K562 (cell line): Measurements from ENCODE around the gene DZIP1. TPM values are rescaled to one million over a fixed set of nuclear protein-coding genes. Genes with fewer than 3 reads are reported as not detected.

ENCODE experiments used
- ATAC-seq: fragments of 200-7000 bp; cut with Tn5 transposase; 3 replicates; pipeline ENCODE4 v1.9.1; 2020; ENCODE audit warnings: moderate library complexity
- BruUV-seq: library from RNA; stranded (reverse); fragments of 400-500 nt; replicated peaks from 2 replicates; lab custom pipeline; 2021; lab: Mats Ljungman, UMichigan
- CTCF ChIA-PET: fragments of 300-600 bp; formaldehyde crosslinking; extraction: SDS; loops from one replicate; lab custom pipeline; 2021; ENCODE audit warnings: low intra/inter-chr PET ratio; lab: Yijun Ruan, JAX
- POLR2A ChIA-PET: fragments of 300-600, 350-650 bp; sonication (Branson Sonifier 250); formaldehyde crosslinking; extraction: SDS; loops from one replicate; lab custom pipeline; 2021; ENCODE audit warnings: antibody characterized with exemption, inconsistent platforms; lab: Yijun Ruan, JAX
- DNase-seq, 4 experiments: peaks; one replicate each; pipeline versions ENCODE4 v3.0.0 to v3.0.0-alpha.2; 2011 to 2018; ENCODE audit warnings: low spot score in 3 of 4, mixed read lengths in 3 of 4; ENCODE audit errors: extremely low read depth in 1 of 4
- FAIRE-seq: peaks from 2 replicates; lab custom pipeline; 2011; peaks lifted over from hg19 to GRCh38; lab: Jason Lieb, UNC
- H2AFZ ChIP-seq: 2 replicates; pipeline ENCODE4 v1.6.0; 2011; ENCODE audit warnings: low read depth, low read length, control low read depth, inconsistent platforms
- H3K27ac ChIP-seq: fragments of 200-600 bp; 3 replicates; pipeline ENCODE4 v1.8.0; 2011; ENCODE audit warnings: low read depth, mild to moderate bottlenecking, control low read depth, inconsistent platforms, low read length, moderate library complexity, mixed read lengths; ENCODE audit errors: extremely low read depth
- H3K27me3 ChIP-seq, 2 experiments: fragments of 300-600 bp in 1 of 2; 2 replicates in 1 of 2; 3 replicates in 1 of 2; pipeline versions ENCODE4 v1.6.0 to v1.8.0; 2011; ENCODE audit warnings: inconsistent platforms in 2 of 2, low read length in 2 of 2, mild to moderate bottlenecking in 1 of 2, mixed read lengths in 1 of 2, moderate library complexity in 1 of 2; ENCODE audit not compliant: control insufficient read depth in 2 of 2, insufficient read depth in 2 of 2
- H3K36me3 ChIP-seq: fragments of 300-600 bp; 3 replicates; pipeline ENCODE4 v1.8.0; 2011; ENCODE audit warnings: mild to moderate bottlenecking, low read length, inconsistent platforms; ENCODE audit not compliant: control insufficient read depth, insufficient read depth
- H3K4me1 ChIP-seq, 2 experiments: fragments of 200-600 bp in 1 of 2; replicated peaks in 1 of 2; 2 replicates in 1 of 2; 3 replicates in 1 of 2; pipeline versions ENCODE4 v1.5.1 to v1.8.0; 2011; ENCODE audit warnings: inconsistent platforms in 2 of 2, low read length in 2 of 2, mild to moderate bottlenecking in 1 of 2, mixed read lengths in 1 of 2, moderate library complexity in 1 of 2; ENCODE audit not compliant: control insufficient read depth in 2 of 2, insufficient read depth in 2 of 2
- H3K4me2 ChIP-seq: 2 replicates; pipeline ENCODE4 v1.6.1; 2011; ENCODE audit warnings: low read length, control low read depth, inconsistent platforms, mixed read lengths; ENCODE audit not compliant: insufficient read depth
- H3K4me3 ChIP-seq: fragments of 200-600 bp; sonication (generic), shearing (Covaris generic); 2 replicates; pipeline ENCODE4 v1.5.1; 2016; ENCODE audit warnings: control low read depth, inconsistent platforms
- H3K79me2 ChIP-seq: fragments of 200-600 bp; 3 replicates; pipeline ENCODE4 v1.8.0; 2011; ENCODE audit warnings: low read length, inconsistent platforms; ENCODE audit not compliant: control insufficient read depth, insufficient read depth
- H3K9ac ChIP-seq, 2 experiments: 2 replicates each; pipeline versions ENCODE4 v1.6.0 to v1.6.1; 2011; ENCODE audit warnings: low read depth in 2 of 2, low read length in 2 of 2, control low read depth in 1 of 2, inconsistent platforms in 1 of 2, mild to moderate bottlenecking in 1 of 2, mixed read lengths in 1 of 2; ENCODE audit not compliant: insufficient read depth in 1 of 2
- H3K9me1 ChIP-seq: one replicate; pipeline ENCODE4 v1.6.0; 2011; ENCODE audit warnings: inconsistent platforms, mild to moderate bottlenecking, low read length, moderate library complexity; ENCODE audit not compliant: control insufficient read depth, insufficient read depth
- H3K9me3 ChIP-seq: replicated peaks from 2 replicates; pipeline ENCODE4 v1.5.1; 2011; ENCODE audit warnings: low read depth, low read length, inconsistent platforms; ENCODE audit not compliant: control insufficient read depth, insufficient read depth
- H4K20me1 ChIP-seq: replicated peaks from 2 replicates; pipeline ENCODE4 v1.6.1; 2011; ENCODE audit warnings: low read length, inconsistent platforms, mixed read lengths; ENCODE audit not compliant: control insufficient read depth, insufficient read depth
- MCM3 ChIP-seq: fragments of 450-650 bp; IDR thresholded peaks from 2 replicates; pipeline ENCODE4 v1.6.1; 2016
- POU5F1 ChIP-seq: fragments of 150-350 bp; IDR thresholded peaks from 2 replicates; pipeline ENCODE4 v1.6.1; 2014; ENCODE audit warnings: borderline replicate concordance, low read length, low read depth, mild to moderate bottlenecking; ENCODE audit not compliant: partially characterized antibody
- SRSF9 ChIP-seq: fragments of 200-400 bp; formaldehyde crosslinking; IDR thresholded peaks from 2 replicates; pipeline ENCODE4 v1.6.1; 2017; ENCODE audit warnings: low read depth, low read length, borderline replicate concordance
- USF1 ChIP-seq: sonication (generic); formaldehyde crosslinking; IDR thresholded peaks from 2 replicates; pipeline ENCODE4 v1.9.0; 2022; ENCODE audit warnings: mild to moderate bottlenecking, missing genetic modification reagents
- ZNF197 ChIP-seq: fragments of 200-800 bp; sonication (Bioruptor generic); IDR thresholded peaks from 2 replicates; pipeline ENCODE4 v1.6.1; 2016; ENCODE audit warnings: low read depth, missing genetic modification characterization, missing compliant biosample characterization
- ZNF318 ChIP-seq, 2 experiments: fragments of 450-650 bp; IDR thresholded peaks; 2 replicates each; pipeline ENCODE4 v1.6.1; 2016; ENCODE audit warnings: mild to moderate bottlenecking in 2 of 2, borderline replicate concordance in 1 of 2, low read depth in 1 of 2, moderate library complexity in 1 of 2
- in situ Hi-C: fragments of 300-500 bp; cut with MboI; formaldehyde crosslinking; loops from 4 replicates; pipeline ENCODE4 v1.15.0; 2018; ENCODE audit warnings: inconsistent platforms, mixed read lengths
- intact Hi-C: fragments of 100-400 bp; cut with micrococcal nuclease; formaldehyde crosslinking; loops from 2 replicates; pipeline ENCODE4 v1.14.2; 2022
- polyA plus RNA-seq, 8 experiments: library from polyadenylated mRNA; depleted of rRNA in 4 of 8; stranded (reverse) in 5 of 8; unstranded in 3 of 8; fragments of >200 nt; fragmentation: Nextera tagmentation in 2 of 8; fragmentation: Illumina TruSeq in 1 of 8; extraction: Ambion mirVana in 2 of 8; extraction: Trizol in 1 of 8; gene quantifications; 2 replicates each; pipeline versions ENCODE4 v1.2.1 to v1.2.3, GENCODE V29; 2011 to 2014; ENCODE audit warnings: inconsistent platforms in 1 of 8, missing spikeins in 1 of 8
- total RNA-seq, 7 experiments: library from RNA; depleted of rRNA in 6 of 7; stranded (reverse); fragments of >200 nt in 6 of 7; fragmentation: Illumina TruSeq in 2 of 7; extraction: Trizol in 2 of 7; gene quantifications; 2 replicates each; pipeline versions ENCODE4 v1.2.1 to v1.2.3, GENCODE V29; 2011 to 2021; ENCODE audit warnings: low replicate concordance in 1 of 7
- TF ChIP-seq, protein P1 (sequence below): sonication (generic); formaldehyde crosslinking; IDR thresholded peaks from 2 replicates; pipeline ENCODE4 v1.8.0; 2022; ENCODE audit warnings: missing genetic modification reagents, mild to moderate bottlenecking, moderate library complexity, borderline replicate concordance

DZIP1 gene
- total and polyA plus RNA-seq, 9 of the 15 experiments (the other 6 are each of a cell fraction or from before 2014, with no cell fraction given) = 0.07 TPM; not detected in 8

GRCh38 chr13:95557013-95557412 lies 87.5 kb downstream of the DZIP1 start:
- no peaks in the 10 kb centered on the region for H3K9me3 ChIP-seq
- H4K20me1 ChIP-seq = no peaks in the 10 kb centered on the region
- FAIRE-seq (no peak), DNase-seq (no peak), ATAC-seq (no peak)
- no peak overlapping the region for H3K4me3 ChIP-seq
- H3K79me2 ChIP-seq = no peaks in the 10 kb centered on the region
- TF ChIP-seq SRSF9 = no peak
- TF ChIP-seq USF1 (CRISPR knock-in tag) = no peak
- TF ChIP-seq POU5F1 = no peak
- TF ChIP-seq, protein P1, sequence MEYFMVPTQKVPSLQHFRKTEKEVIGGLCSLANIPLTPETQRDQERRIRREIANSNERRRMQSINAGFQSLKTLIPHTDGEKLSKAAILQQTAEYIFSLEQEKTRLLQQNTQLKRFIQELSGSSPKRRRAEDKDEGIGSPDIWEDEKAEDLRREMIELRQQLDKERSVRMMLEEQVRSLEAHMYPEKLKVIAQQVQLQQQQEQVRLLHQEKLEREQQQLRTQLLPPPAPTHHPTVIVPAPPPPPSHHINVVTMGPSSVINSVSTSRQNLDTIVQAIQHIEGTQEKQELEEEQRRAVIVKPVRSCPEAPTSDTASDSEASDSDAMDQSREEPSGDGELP (CRISPR knock-in tag) = no peak
- TF ChIP-seq ZNF197 (CRISPR knock-in tag) = no peak
- TF ChIP-seq ZNF318 (IDR thresholded peaks at IDR 0.05; ENCODE audit: borderline replicate concordance in 1 of 2, low read depth in 1 of 2) = no peak
- TF ChIP-seq MCM3 = no peak
- no peaks in the 10 kb centered on the region for H3K9me1 ChIP-seq
- no peak overlapping the region for H3K27ac ChIP-seq
- intact Hi-C loops (loop anchor here (10.0 kb wide), 1 partner anchor 62 kb away; no protein-coding TSS in a partner anchor), in situ Hi-C loops (no loop called here)
- peaks cover 0 to 7% of the 10 kb centered on the region in 2 experiments; a peak in 2 of 5 replicates for H3K4me1 ChIP-seq
- H3K4me2 ChIP-seq = no peak overlapping the region
- peaks cover 24 to 29% of the 10 kb centered on the region in 2 experiments for H3K27me3 ChIP-seq
- CTCF ChIA-PET = no interaction called here
- no peak overlapping the region for H2AFZ ChIP-seq
- H3K36me3 ChIP-seq = no peaks in the 10 kb centered on the region
- no TSS peak for BruUV-seq
- H3K9ac ChIP-seq = no peak overlapping the region
- POLR2A ChIA-PET = interaction anchor here (0.7 kb wide), 1 partner anchor 232 kb away, joined by 3 read pairs; no protein-coding TSS in a partner anchor
